T-helper 1 cell treated with Interleukin-12 subunit alpha and Interleukin-12 subunit beta and Interleukin-4 antibody, amounts not matched to agents 30 ng/mL and 1 ng/mL, for 36 hours (primary cell): ENCODE measurements around the gene CBLL2. TPM values are rescaled to one million over a fixed set of nuclear protein-coding genes. Genes with fewer than 3 reads are reported as not detected.
"Not testable (repeated sequence)": the region's sequence is repeated elsewhere in the genome, so short reads cannot be mapped to it uniquely, and the experiment has no call there.

Experiments
- intact Hi-C: fragments of 100-400 bp; cut with micrococcal nuclease; formaldehyde crosslinking; loops from one replicate; pipeline ENCODE4 v1.15.1; 2024
- total RNA-seq: library from RNA; stranded (reverse); gene quantifications from 2 replicates; pipeline ENCODE4 v1.2.3, GENCODE V29; 2022

The CBLL2 gene
- not detected in 2 replicates for total RNA-seq

DNA sequence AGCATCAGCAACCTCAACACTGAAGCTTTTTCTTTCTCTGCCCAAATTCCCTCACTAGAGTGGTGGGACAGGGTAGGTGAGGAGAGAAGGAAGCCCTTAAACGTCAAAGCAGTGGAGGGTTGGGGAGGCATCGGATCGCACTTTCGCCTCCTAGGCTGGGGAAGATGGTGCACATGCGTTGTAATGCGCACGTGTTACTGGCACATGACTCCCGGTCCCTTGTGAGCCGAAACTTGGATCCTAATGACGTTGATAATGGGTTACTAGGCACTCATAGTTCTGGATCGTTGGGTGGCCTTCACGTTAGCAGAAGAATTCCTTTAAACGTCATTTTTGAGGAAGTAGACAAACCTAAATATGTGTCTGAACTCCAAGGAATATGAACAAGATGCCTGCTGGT is at the start of gene CBLL2:
Gene CBLL2, plus strand, starts transcription at position 301 of the 400 bp plus-strand sequence. Its CDS starts 79 bp downstream, at position 380.
- intact Hi-C loops = no loop called here

DNA sequence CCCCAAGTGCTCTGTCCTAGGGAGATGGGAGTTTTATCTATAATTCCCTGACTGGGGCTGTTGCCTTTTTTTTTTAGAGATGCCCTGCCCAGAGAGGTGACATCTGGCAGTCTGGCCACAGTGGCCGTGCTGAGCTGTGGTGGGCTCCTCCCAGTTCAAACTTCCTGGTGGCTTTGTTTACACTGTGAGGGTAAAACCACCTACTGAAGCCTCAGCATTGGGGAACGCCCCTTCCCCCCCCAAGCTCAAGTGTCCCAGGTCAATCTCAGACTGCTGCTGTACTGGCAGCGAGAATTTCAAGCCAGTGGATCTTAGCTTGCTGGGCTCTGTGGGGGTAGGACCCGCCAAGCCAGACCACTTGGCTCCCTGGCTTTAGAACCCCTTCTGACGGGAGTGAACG is 38.3 kb upstream of the CBLL2 start:
- intact Hi-C loops = no loop called here

- intact Hi-C loops = loop anchor here (5.0 kb wide), 1 partner anchor 1680 kb away; no protein-coding TSS in a partner anchor
Measured at GRCh38 chrX:22237479-22237878, 35.2 kb upstream of the CBLL2 start.

DNA sequence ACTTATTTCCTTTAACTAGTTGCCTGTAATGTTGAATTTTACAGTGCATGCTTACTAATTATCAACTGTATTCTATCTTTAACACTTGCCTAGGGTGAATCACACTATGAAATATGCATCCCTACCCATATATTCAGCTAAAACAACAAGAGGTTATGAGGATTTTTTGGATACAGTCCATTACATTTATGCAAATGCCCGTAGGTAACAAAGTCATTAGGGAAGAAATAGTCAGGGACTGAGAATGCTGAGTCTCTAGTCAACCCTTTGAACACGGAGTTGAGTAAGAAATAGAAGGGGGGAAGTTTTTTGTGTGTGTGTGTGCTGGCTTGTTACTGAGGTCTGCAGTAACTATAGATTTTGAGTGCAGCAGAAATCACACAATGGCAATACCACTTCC is 26.1 kb upstream of the CBLL2 start:
- intact Hi-C loops = no loop called here

DNA sequence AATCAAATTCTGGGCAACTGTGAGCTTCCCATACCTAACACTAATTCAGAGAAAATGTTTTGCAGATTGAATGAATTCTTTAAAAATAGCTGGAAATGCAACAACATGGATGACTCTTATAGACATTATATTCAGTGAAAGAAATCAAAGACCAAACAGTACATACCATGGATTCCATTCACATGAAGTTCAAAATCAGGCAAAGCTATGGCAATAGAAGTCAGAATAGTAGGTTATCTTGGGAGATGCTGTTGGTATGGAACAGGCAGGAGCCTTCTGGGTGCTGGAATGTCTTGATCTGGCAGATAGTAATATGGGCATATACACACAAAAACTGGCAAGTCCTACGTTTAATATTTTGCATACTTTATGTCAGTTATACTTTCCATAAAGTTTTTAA is 25.5 kb upstream of the CBLL2 start:
- intact Hi-C loops = no loop called here

DNA sequence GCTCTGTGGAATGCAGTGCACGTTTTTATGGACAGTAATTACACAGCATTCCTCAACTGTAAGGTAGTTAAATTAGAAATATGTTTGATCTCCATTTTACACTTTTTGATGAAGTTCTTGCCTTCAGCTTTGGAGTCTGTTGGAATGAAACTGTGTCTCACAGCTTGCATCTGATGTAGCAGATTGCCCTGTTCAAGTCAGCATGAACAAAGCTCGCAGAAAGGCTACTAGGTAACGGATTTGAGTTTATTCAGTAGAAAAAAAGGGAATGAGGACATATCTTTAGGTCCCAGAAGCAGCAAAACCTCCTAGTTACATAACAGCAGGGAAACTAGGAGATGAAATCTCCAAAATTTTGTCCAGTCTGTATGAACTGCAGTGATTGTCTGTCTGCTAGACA is 24.3 kb upstream of the CBLL2 start:
- intact Hi-C loops = no loop called here

DNA sequence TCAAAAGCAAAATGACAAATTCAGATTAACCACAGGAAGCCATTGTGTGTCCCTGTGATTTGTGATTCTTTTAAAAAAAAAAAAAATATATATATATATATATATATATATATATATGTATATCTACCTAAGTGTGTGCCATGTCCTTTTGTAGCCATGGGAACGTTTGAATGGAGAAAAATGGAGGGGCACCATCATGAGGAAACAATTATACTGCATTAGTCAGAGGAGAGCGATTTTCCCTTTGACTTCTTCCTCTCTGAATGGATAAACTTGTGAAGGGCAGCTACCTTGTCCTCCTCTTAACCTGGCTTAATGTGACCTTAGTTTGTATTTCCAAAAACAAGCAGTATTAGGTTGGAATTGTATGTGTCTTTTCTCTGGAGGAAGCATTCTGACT is 23.3 kb upstream of the CBLL2 start:
- intact Hi-C loops = no loop called here

GRCh38 chrX:22268706-22269105 is 4.0 kb upstream of the CBLL2 start:
- intact Hi-C loops = no loop called here

DNA sequence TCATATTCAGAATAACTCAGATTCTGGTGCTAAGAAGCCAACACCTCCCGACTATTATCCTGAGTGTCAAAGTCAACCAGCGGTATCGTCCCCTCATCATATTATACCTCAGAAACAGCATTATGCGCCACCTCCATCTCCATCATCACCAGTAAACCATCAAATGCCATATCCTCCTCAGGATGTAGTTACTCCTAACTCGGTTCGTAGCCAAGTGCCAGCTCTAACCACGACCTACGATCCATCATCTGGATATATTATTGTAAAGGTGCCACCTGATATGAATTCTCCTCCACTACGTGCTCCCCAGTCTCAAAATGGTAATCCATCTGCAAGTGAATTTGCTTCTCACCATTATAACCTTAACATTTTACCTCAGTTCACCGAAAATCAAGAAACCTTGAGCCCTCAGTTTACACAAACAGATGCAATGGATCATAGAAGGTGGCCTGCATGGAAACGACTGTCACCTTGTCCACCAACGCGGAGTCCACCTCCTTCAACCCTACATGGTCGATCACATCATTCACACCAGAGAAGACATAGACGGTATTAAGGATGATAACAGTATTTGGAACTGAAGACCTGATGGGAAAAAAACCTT is 1.1 kb downstream of the CBLL2 start:
- intact Hi-C loops = no loop called here

- intact Hi-C loops = no loop called here
Measured at GRCh38 chrX:22276781-22277180, 4.1 kb downstream of the CBLL2 start.

- intact Hi-C loops = no loop called here
Measured at GRCh38 chrX:22278375-22278774, 5.7 kb downstream of the CBLL2 start.

DNA sequence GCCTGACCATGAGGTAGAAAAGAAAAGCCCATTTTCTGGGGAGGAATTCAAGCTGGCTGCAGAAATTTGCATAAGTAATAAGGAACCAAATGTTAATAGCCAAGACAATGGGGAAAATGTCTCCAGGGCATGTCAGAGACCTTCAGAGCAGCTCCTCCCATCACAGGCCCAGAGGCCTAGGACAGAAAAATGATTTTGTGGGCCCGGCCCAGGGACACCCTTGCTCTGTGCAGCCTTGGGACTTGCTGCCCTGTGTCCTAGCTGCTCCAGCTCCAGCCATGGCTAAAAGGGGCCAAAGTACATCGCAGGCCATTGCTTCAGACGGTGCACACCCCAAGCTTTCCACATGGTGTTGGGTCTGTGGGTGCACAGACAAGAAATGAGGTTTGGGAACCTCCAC is 16.5 kb downstream of the CBLL2 start:
- intact Hi-C loops = not testable (repeated sequence)

GRCh38 chrX:22296871-22297270 is 24.2 kb downstream of the CBLL2 start:
- intact Hi-C loops = no loop called here

DNA sequence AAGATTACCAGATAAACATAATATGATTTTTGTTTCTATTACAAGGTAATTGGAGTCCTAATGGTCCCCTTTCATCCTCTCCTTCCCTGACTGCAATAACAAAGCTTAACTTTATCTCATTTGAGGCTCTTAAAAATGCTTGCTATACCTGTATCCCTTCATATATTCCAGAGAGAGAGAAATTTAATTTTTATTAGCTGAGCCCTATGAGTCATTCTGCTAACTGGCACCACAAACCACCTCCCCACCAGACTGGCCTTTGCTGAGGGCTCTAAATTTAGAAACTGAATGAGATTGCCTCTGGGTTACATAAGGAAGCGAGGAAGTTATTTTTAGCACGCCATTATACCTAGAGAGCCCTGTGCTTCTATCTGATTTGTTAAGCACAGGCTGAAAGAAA is 27.4 kb downstream of the CBLL2 start:
- intact Hi-C loops = no loop called here

- intact Hi-C loops = no loop called here
Measured at GRCh38 chrX:22310779-22311178, 38.1 kb downstream of the CBLL2 start.

GRCh38 chrX:22313766-22314165 is 41.1 kb downstream of the CBLL2 start:
- intact Hi-C loops = no loop called here

DNA sequence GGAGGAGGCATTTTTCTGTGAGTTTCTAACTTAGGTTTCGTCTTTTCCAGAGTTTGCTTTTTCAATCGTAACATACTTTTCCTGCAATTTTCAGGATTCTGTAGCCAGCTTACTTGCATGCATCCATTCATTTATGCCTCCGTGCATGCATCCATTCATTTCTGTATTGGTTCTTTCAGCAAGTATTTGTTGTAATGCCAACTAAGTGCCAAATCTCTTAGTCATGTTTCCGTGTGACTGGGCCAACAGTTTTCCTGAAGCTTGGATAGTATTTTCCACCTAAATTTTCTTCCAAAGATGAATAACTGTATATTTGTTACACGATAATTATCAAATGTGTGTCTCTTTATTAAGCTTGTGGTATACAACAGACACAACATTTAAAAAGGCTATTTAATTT is 41.5 kb downstream of the CBLL2 start:
- intact Hi-C loops = no loop called here

DNA sequence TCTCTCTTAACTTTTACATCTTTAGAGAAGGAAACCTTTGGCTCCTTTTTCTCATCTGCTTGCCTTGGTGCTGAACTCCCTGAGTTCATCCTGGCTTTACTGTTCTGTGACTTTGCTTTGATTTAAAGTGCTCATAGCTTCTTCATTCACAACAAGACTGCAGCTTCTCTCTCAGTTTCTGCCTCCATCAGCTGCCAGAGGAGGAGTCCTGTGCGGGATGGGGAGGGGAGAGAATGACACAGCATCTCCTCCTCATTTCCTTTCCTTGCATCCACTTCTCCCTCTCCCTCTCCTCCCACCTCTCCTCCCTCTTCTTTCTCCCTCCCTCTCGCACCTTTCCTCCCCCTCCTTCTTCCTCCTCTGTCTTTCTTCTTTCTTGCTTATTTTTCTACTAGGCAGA is 42.0 kb downstream of the CBLL2 start:
- intact Hi-C loops = no loop called here

GRCh38 chrX:22315151-22315550 is 42.4 kb downstream of the CBLL2 start:
- intact Hi-C loops = no loop called here

DNA sequence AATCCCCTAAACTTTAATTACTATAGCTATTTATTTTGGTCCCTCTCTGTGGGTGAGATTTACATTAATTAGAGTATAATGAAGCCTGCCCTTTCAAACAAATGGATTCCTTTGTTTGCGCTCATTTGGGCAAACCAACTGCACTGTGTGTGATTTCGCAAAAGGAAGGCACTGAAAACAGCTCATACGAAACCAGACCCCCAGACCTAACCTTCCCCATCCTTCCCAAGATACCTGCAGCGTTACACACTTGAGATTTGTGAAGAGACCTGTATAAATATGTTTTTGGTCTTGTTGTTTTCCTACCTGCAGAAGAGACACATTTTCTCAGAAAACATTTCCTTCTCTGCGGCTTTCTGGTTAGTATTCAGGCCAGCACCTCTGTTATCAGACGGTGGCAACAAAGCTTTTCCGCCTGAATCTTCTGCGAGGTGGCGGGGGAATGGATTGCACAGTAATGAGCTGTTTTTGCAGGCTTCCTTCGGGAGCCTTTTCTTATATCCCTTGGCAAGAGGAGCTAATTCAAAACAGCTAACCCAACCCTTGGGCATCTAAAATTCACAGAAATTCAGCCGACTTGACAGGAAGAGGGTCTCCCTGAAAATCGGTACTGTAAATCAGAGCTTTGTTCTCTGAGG is 47.6 kb downstream of the CBLL2 start:
- intact Hi-C loops = no loop called here

- intact Hi-C loops = no loop called here
Measured at GRCh38 chrX:22323541-22323940, 50.8 kb downstream of the CBLL2 start.
